ENCODE results near the gene SPTBN1. TPM values are rescaled to one million over a fixed set of nuclear protein-coding genes. Genes with fewer than 3 reads are reported as not detected.
A peak's percentile ranks its signal among the peaks of the same experiment; 100 is the strongest.

SPTBN1 gene
- total RNA-seq, 1 experiment from 2014 or later: 146 TPM

DNA sequence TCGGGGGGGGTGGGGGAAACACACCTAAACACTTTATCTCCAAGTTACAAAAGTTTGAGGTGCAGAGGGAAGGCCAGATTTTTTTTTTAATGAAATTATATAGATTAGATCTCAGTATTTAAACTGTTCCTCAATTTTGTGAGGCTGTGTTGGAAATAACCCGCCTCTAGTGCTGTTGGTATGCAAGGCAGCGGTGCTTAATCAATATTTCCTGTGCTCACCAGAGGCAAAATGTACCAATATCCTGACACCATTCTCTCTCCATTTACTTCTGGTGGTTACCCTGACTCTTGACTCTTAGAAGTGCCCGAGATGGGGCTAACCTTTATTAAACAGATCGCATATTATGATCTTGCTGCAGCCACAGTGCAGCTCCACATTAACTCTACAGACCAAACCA, 212.6 kb downstream of the SPTBN1 start:
- intact Hi-C loops (cut with micrococcal nuclease; ENCODE audit: unreplicated experiment): no loop called here
- peaks cover 16% of the 10 kb centered on the region for H3K36me3 ChIP-seq (ENCODE audit: insufficient read depth, low read length, poor library complexity, severe bottlenecking)
- no peaks in the 10 kb centered on the region for H3K9me3 ChIP-seq (ENCODE audit: low read depth, low read length, poor library complexity, severe bottlenecking)
- DNase-seq (ENCODE audit: low spot score): no peak
- no peaks in the 10 kb centered on the region for H3K27me3 ChIP-seq (replicated peaks; ENCODE audit: insufficient read depth, low read depth, low read length, poor library complexity)
- CTCF ChIA-PET: no interaction called here
- POLR2A ChIA-PET (ENCODE audit: low non-redundant PET): no interaction called here
- no peak overlapping the region for H3K4me3 ChIP-seq (ENCODE audit: low read depth, low read length, poor library complexity, severe bottlenecking)
- TF ChIP-seq, protein P1, sequence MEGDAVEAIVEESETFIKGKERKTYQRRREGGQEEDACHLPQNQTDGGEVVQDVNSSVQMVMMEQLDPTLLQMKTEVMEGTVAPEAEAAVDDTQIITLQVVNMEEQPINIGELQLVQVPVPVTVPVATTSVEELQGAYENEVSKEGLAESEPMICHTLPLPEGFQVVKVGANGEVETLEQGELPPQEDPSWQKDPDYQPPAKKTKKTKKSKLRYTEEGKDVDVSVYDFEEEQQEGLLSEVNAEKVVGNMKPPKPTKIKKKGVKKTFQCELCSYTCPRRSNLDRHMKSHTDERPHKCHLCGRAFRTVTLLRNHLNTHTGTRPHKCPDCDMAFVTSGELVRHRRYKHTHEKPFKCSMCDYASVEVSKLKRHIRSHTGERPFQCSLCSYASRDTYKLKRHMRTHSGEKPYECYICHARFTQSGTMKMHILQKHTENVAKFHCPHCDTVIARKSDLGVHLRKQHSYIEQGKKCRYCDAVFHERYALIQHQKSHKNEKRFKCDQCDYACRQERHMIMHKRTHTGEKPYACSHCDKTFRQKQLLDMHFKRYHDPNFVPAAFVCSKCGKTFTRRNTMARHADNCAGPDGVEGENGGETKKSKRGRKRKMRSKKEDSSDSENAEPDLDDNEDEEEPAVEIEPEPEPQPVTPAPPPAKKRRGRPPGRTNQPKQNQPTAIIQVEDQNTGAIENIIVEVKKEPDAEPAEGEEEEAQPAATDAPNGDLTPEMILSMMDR (conservative IDR thresholded peaks at IDR 0.05; ENCODE audit: low read depth, low read length): no peak
- TF ChIP-seq EZH2 (IDR thresholded peaks at IDR 0.05; ENCODE audit: borderline replicate concordance, low read depth, low read length, poor library complexity, severe bottlenecking): no peak
- TSS peak; percentile 94 for BruUV-seq (replicated peaks)
- peaks cover 57% of the 10 kb centered on the region for H3K4me1 ChIP-seq (ENCODE audit: insufficient read depth, low read length, poor library complexity, severe bottlenecking)
- no peak overlapping the region for H3K27ac ChIP-seq (ENCODE audit: low read depth, low read length, poor library complexity, severe bottlenecking)

DNA sequence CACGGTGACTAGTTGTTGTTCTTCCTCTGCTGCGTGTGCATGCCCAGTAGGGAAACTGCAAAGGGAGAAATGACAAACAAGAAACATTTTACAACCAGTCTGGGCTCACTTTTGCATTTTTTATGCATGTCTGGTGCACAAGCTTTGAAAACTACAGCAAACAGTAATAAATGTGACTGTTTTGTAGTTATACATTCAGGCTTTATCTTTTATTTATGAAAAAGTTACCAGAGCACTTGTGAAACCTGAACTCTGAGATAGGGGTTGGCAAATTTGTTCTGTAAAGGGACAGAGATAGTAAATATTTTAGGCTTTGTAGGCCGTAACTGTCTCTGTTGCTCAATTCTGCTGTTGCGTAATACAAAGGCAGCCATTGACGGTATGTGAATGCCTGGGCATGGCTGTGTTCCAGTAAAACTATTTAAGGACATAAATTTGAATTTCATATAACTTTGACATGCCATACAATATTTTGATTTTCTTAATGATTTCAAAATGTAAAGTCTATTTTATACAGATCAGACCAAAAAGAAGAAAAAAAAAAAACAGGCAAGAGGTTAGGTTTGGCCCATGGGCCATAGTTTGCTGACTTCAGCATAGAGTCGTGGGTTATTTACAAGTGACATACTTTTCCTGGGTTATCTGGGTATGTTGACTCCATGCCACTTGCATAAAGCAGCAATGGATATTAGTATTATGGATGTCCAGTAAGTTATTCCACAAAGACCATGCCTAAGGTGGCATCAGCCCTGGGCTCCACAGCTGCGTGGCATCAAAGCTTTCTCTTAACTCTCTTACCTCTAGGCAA, 213.8 kb downstream of the SPTBN1 start:
- intact Hi-C loops (cut with micrococcal nuclease; ENCODE audit: unreplicated experiment): no loop called here
- peak overlapping the region; percentile 71 for H3K27ac ChIP-seq (ENCODE audit: low read depth, low read length, poor library complexity, severe bottlenecking)
- peaks cover 57% of the 10 kb centered on the region for H3K4me1 ChIP-seq (ENCODE audit: insufficient read depth, low read length, poor library complexity, severe bottlenecking)
- DNase-seq (ENCODE audit: low spot score): peak; percentile 80
- H3K27me3 ChIP-seq (replicated peaks; ENCODE audit: insufficient read depth, low read depth, low read length, poor library complexity): no peaks in the 10 kb centered on the region
- no peaks in the 10 kb centered on the region for H3K9me3 ChIP-seq (ENCODE audit: low read depth, low read length, poor library complexity, severe bottlenecking)
- H3K36me3 ChIP-seq (ENCODE audit: insufficient read depth, low read length, poor library complexity, severe bottlenecking): peaks cover 11% of the 10 kb centered on the region
- ChIA-PET POLR2A (ENCODE audit: low non-redundant PET) (interaction anchor here (0.6 kb wide), 1 partner anchor 987 kb away, joined by 3 read pairs; no protein-coding TSS in a partner anchor), CTCF (no interaction called here)
- BruUV-seq (replicated peaks): no TSS peak
- no peak for TF ChIP-seq EZH2 (IDR thresholded peaks at IDR 0.05; ENCODE audit: borderline replicate concordance, low read depth, low read length, poor library complexity, severe bottlenecking)
- TF ChIP-seq, protein P1 (conservative IDR thresholded peaks at IDR 0.05; ENCODE audit: low read depth, low read length): no peak
- no peak overlapping the region for H3K4me3 ChIP-seq (ENCODE audit: low read depth, low read length, poor library complexity, severe bottlenecking)

- peaks cover 9% of the 10 kb centered on the region for H3K36me3 ChIP-seq (ENCODE audit: insufficient read depth, low read length, poor library complexity, severe bottlenecking)
- H3K4me3 ChIP-seq (ENCODE audit: low read depth, low read length, poor library complexity, severe bottlenecking): no peak overlapping the region
- no peak overlapping the region for H3K27ac ChIP-seq (ENCODE audit: low read depth, low read length, poor library complexity, severe bottlenecking)
- TF ChIP-seq, protein P1 (conservative IDR thresholded peaks at IDR 0.05; ENCODE audit: low read depth, low read length): no peak
- no peak for TF ChIP-seq EZH2 (IDR thresholded peaks at IDR 0.05; ENCODE audit: borderline replicate concordance, low read depth, low read length, poor library complexity, severe bottlenecking)
- CTCF ChIA-PET: no interaction called here
- peaks cover 51% of the 10 kb centered on the region for H3K4me1 ChIP-seq (ENCODE audit: insufficient read depth, low read length, poor library complexity, severe bottlenecking)
- no TSS peak for BruUV-seq (replicated peaks)
- no peak for DNase-seq (ENCODE audit: low spot score)
- POLR2A ChIA-PET (ENCODE audit: low non-redundant PET): no interaction called here
- intact Hi-C loops (cut with micrococcal nuclease; ENCODE audit: unreplicated experiment): no loop called here
- no peaks in the 10 kb centered on the region for H3K27me3 ChIP-seq (replicated peaks; ENCODE audit: insufficient read depth, low read depth, low read length, poor library complexity)
- H3K9me3 ChIP-seq (ENCODE audit: low read depth, low read length, poor library complexity, severe bottlenecking): no peaks in the 10 kb centered on the region
Measured at GRCh38 chr2:54670485-54671009, 214.4 kb downstream of the SPTBN1 start.

Measured in A673 (cell line).